KOPT-K1 (cell line): Measurements from ENCODE around the gene STX10.
"Not testable (repeated sequence)": the region's sequence is repeated elsewhere in the genome, so short reads cannot be mapped to it uniquely, and the experiment has no call there.

Experiments
- H3K27ac ChIP-seq: fragments of 200-600 bp; sonication (generic); 2 replicates; pipeline ENCODE4 v1.5.1; 2016; ENCODE audit warnings: antibody characterized with exemption, mild to moderate bottlenecking, low read depth, low read length; ENCODE audit not compliant: poor library complexity, severe bottlenecking
- H3K36me3 ChIP-seq: fragments of 200-600 bp; sonication (generic); 2 replicates; pipeline ENCODE4 v1.5.1; 2017; ENCODE audit warnings: antibody characterized with exemption, mild to moderate bottlenecking, low read length, moderate library complexity; ENCODE audit not compliant: insufficient read depth
- H3K9me3 ChIP-seq: fragments of 200-600 bp; sonication (generic); 2 replicates; pipeline ENCODE4 v1.5.1; 2017; ENCODE audit warnings: antibody characterized with exemption, low read length, mild to moderate bottlenecking; ENCODE audit not compliant: insufficient read depth, poor library complexity, severe bottlenecking

STX10 gene, protein sequence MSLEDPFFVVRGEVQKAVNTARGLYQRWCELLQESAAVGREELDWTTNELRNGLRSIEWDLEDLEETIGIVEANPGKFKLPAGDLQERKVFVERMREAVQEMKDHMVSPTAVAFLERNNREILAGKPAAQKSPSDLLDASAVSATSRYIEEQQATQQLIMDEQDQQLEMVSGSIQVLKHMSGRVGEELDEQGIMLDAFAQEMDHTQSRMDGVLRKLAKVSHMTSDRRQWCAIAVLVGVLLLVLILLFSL

DNA sequence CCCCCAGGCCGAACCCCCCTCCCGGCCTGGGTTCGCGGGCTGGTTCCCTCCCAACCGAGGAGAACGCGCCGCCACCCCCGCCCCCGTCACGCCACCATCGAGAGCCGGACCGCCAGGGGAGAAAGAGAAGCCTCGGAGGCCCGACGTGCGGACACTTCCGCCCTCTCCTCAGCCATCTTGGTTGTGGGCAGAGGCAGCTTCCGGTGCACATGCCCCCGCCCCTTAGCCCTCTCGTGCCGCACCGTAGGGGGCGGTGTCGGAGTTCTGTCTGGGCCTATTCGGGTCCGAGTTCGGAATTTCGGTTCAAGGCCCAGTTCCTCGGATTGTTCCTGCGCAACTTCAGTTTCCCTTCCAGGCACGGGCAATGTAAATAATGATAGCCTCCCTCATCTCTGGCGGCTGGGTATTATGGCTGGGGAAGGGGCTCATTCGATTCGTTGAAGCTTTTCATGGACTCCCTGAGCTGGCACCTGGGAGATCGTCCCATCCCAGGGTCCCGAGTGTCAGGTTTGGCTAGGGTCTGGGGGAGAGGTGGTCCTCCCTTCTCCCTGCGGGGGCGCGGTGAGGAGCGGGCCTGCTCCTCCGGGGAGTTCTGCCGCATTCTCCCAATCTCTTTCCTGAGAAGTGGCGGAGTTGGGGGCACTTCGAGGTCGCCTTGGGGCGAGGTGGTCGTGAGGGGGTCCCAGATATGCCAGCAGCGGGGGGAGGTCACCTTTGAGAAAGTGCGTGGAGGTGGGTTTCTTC lies at the start of gene STX10, which contains the start of gene IER2:
Gene STX10 (minus strand): TSS at position 189 of the 744 bp plus-strand sequence. CDS start 202 bp downstream, outside the sequence.
Gene IER2 (plus strand): TSS at position 225 of the 744 bp plus-strand sequence. CDS start 2,776 bp downstream, outside the sequence.
- peak within 1 kb of the TSS; percentile 94 for H3K27ac ChIP-seq
- H3K36me3 ChIP-seq, result peaks cover 6% of the 10 kb centered on the region; the same call in 1 of the 2 replicates
- H3K9me3 ChIP-seq, result no peaks in the 10 kb centered on the region

DNA sequence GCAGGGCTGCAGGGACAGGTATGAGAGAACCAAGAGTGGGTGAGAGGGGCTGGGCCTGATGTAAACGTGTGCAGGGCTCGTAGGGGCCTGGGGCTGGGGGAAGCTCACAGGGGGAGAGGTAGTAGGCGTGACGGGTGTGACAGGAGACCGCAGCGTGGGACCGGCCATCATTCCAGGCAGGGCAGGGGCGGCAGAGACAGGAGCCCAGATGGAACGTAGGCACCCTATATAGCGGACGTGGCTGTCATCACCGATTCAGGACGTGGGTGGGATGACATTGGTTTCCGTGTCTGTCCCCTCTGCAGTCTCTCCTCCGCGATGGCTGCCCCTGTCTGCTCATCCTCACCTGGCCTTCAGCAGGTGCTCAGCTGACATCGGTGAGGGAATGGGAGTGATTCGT lies 48.5 kb upstream of the STX10 start:
- Histone ChIP-seq H3K9me3 (no peaks in the 10 kb centered on the region), H3K27ac (no peak overlapping the region)

GRCh38 chr19:13195678-13196077 lies 45.5 kb upstream of the STX10 start:
- H3K9me3 ChIP-seq, result no peaks in the 10 kb centered on the region
- H3K36me3 ChIP-seq, result no peaks in the 10 kb centered on the region
- H3K27ac ChIP-seq, result no peak overlapping the region

More for the DNA sequence above, 48.5 kb upstream of the STX10 start:
- no peaks in the 10 kb centered on the region for H3K36me3 ChIP-seq

- H3K27ac ChIP-seq, result no peak overlapping the region
- no peaks in the 10 kb centered on the region for H3K36me3 ChIP-seq
- no peaks in the 10 kb centered on the region for H3K9me3 ChIP-seq
These were observed 40.8 kb upstream of the STX10 start for GRCh38 chr19:13190781-13191540.

DNA sequence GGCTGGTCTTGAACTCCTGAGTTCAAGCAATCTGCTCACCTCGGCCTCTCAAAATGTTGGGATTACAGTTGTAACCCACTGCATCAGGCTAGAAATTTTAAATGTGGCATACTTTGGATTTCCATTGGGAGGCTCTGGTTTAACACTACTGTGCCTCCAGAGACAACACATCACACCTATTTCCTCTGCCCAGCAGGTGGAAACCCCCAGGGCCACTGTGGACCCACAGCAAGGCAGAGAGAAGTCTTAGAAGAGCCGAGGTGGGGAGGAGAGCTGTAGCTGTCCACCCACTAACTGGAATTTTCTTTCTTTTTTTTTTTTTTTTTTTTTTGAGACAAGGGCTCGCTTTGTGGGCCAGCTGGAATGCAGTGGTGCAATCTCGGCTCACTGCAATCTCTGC lies 39.4 kb upstream of the STX10 start:
- Histone ChIP-seq H3K36me3 (no peaks in the 10 kb centered on the region), H3K9me3 (no peaks in the 10 kb centered on the region), H3K27ac (no peak overlapping the region)

GRCh38 chr19:13187419-13187818 lies 37.2 kb upstream of the STX10 start:
- Histone ChIP-seq H3K27ac (no peak overlapping the region), H3K36me3 (no peaks in the 10 kb centered on the region), H3K9me3 (no peaks in the 10 kb centered on the region)

DNA sequence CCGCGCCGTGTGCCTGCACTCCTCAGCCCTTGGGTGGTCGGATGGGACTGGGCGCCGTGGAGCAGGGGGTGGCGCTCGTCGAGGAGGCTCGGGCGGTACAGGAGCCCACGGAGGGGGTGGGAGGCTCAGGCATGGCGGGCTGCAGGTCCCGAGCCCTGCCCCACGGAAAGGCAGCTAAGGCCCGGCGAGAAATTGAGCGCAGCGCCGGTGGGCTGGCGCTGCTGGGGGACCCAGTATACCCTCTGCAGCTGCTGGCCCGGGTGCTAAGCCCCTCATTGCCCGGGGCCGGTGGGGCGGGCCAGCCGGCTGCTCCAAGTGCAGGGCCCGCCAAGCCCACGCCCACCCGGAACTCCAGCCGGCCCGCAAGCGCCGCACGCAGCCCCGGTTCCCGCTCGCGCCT lies 36.5 kb upstream of the STX10 start:
- not testable (repeated sequence) for H3K36me3 ChIP-seq, H3K27ac ChIP-seq

DNA sequence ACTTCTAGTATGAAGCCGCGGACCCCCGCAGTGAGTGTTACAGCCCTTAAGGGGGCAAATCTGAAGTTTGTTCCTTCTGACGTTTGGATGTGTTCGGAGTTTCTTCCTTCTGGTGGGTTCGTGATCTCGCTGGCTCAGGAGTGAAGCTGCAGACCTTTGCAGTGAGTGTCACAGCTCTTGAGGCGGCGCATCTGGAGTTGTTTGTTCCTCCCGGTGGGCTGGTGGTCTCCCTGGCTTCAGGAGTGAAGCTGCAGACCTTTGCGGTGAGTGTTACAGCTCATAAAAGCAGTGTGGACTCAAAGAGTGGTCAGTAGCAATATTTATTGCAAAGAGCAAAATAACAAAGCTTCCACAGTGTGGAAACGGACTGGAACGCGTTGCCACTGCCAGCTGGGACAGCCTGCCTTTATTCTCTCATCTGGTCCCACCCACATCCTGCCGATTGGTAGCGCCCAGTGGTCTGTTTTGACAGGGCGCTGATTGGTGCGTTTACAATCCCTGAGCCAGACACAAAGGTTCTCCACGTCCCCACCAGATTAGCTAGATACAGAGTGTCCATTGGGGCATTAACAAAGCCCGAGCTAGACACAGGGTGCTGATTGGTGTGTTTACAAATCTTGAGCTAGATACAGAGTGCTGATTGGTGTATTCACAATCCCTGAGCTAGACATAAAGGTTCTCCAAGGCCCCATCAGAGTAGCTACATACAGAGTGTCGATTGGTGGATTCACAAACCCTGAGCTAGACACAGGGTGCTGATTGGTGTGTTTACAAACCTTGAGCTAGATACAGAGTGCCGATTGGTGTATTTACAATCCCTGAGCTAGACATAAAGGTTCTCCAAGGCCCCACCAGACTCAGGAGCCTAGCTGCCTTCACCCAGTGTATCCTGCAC lies 35.8 kb upstream of the STX10 start:
- H3K36me3 ChIP-seq, H3K9me3 ChIP-seq, H3K27ac ChIP-seq: not testable (repeated sequence)

More for the DNA sequence above, 36.5 kb upstream of the STX10 start:
- H3K9me3 ChIP-seq, result not testable (repeated sequence)

GRCh38 chr19:13184926-13185325 lies 34.8 kb upstream of the STX10 start:
- H3K9me3 ChIP-seq, H3K27ac ChIP-seq, H3K36me3 ChIP-seq: not testable (repeated sequence)

GRCh38 chr19:13181747-13182388 lies 31.7 kb upstream of the STX10 start:
- no peaks in the 10 kb centered on the region for H3K36me3 ChIP-seq
- H3K27ac ChIP-seq, result peak overlapping the region; percentile 55
- H3K9me3 ChIP-seq, result no peaks in the 10 kb centered on the region

GRCh38 chr19:13178291-13178690 lies 28.1 kb upstream of the STX10 start:
- not testable (repeated sequence) for H3K36me3 ChIP-seq, H3K27ac ChIP-seq, H3K9me3 ChIP-seq

- not testable (repeated sequence) for H3K27ac ChIP-seq, H3K9me3 ChIP-seq, H3K36me3 ChIP-seq
These were observed 27.4 kb upstream of the STX10 start for GRCh38 chr19:13177584-13177983.

DNA sequence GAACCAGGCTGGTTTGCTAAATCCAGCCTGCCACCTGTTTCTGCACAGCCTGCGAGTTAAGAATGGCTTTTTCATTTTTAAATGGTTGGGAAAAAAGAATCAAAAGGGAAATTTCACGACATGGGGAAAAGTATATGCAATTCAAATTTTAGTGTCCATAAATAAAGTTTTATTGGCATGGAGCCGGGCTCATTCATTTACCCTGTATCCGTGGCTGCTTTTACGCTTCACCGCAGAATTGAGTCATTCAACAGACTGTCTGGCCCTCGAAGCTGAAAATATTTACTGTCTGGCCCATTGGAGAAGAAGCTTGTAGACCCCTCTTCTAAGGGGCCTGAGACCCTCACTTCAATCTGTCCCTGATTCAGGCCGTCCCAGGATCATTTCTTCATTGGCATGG lies 26.2 kb upstream of the STX10 start:
- Histone ChIP-seq H3K9me3 (no peaks in the 10 kb centered on the region), H3K36me3 (no peaks in the 10 kb centered on the region), H3K27ac (no peak overlapping the region)

GRCh38 chr19:13173139-13173737 lies 23.1 kb upstream of the STX10 start:
- no peaks in the 10 kb centered on the region for H3K9me3 ChIP-seq
- H3K36me3 ChIP-seq, result no peaks in the 10 kb centered on the region
- no peak overlapping the region for H3K27ac ChIP-seq
